ENCODE data around the gene ACVR1.

Gene ACVR1

DNA sequence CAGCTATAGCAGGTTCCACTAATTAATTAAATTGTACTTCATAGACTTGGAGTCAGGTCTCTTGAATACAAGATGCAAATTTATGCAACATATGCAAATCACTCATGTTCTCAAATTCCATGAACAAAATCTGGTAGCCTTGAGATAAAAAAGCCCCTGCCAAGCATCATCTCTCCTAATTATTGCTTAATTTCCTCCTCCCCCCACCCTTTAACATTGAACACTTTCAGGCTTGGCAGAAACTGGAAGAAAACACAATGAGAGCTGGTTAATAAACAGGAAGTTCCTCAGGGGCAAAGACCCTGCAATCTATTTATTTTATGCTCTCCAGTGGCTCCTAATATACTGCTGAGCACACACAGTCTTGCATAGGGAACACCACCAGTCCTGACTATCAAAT lies 35.6 kb upstream of the ACVR1 start:
- Histone ChIP-seq H3K79me1 (ENCODE audit: low read depth, low read length) (no peaks in the 10 kb centered on the region), H3K9me3 (replicated peaks in 1 of 2; ENCODE audit: control insufficient read depth in 2 of 2, insufficient read depth in 1 of 2, low read depth in 1 of 2, low read length in 2 of 2) (no peaks in the 10 kb centered on the region), H3K14ac (ENCODE audit: low read length) (no peak overlapping the region), H3K4me2 (ENCODE audit: insufficient read depth, low read length, poor library complexity, severe bottlenecking) (no peak overlapping the region), H3K9ac (ENCODE audit: low read depth, low read length, poor library complexity) (no peak overlapping the region), H2BK120ac (ENCODE audit: low read depth, low read length) (no peak overlapping the region), H2BK5ac (ENCODE audit: low read length) (no peak overlapping the region), H2BK12ac (ENCODE audit: low read length) (no peak overlapping the region), H2AFZ (ENCODE audit: low read length) (no peak overlapping the region), H3K27me3 (ENCODE audit: control insufficient read depth in 3 of 3, insufficient read depth in 3 of 3, low read depth in 1 of 3, low read length in 3 of 3) (peaks cover 0 to 68% (median 0%) of the 10 kb centered on the region in 3 experiments), H3K27ac (replicated peaks; ENCODE audit: low read length) (no peak overlapping the region), H3K4ac (ENCODE audit: low read length) (no peak overlapping the region), H4K8ac (ENCODE audit: low read depth, low read length) (no peak overlapping the region), H3K18ac (ENCODE audit: low read length) (no peak overlapping the region), H3K36me3 (replicated peaks in 1 of 2; ENCODE audit: control insufficient read depth in 2 of 2, insufficient read depth in 2 of 2, low read length in 2 of 2) (no peaks in the 10 kb centered on the region), H2AK5ac (ENCODE audit: low read depth, low read length) (no peak overlapping the region), H3K4me1 (ENCODE audit: control insufficient read depth in 2 of 2, insufficient read depth in 1 of 2, low read depth in 1 of 2, low read length in 2 of 2) (peaks cover 0 to 2% of the 10 kb centered on the region in 2 donors), H2BK15ac (ENCODE audit: low read length) (no peak overlapping the region), H3K23ac (ENCODE audit: low read depth, low read length, poor library complexity) (no peak overlapping the region), H3K4me3 (ENCODE audit: low read length in 2 of 2) (no peak overlapping the region), H4K91ac (ENCODE audit: low read depth, low read length, poor library complexity) (no peak overlapping the region)
- no peak for DNase-seq (ENCODE audit: low spot score)

- no peak overlapping the region for H2AK5ac ChIP-seq (ENCODE audit: low read depth, low read length)
- no peak overlapping the region for H4K8ac ChIP-seq (ENCODE audit: low read depth, low read length)
- no peak overlapping the region for H2BK12ac ChIP-seq (ENCODE audit: low read length)
- peaks cover 0 to 68% (median 0%) of the 10 kb centered on the region in 3 experiments for H3K27me3 ChIP-seq (ENCODE audit: control insufficient read depth in 3 of 3, insufficient read depth in 3 of 3, low read depth in 1 of 3, low read length in 3 of 3)
- H2BK120ac ChIP-seq (ENCODE audit: low read depth, low read length) = no peak overlapping the region
- H3K18ac ChIP-seq (ENCODE audit: low read length) = no peak overlapping the region
- H3K36me3 ChIP-seq (replicated peaks in 1 of 2; ENCODE audit: control insufficient read depth in 2 of 2, insufficient read depth in 2 of 2, low read length in 2 of 2) = no peaks in the 10 kb centered on the region
- DNase-seq (ENCODE audit: low spot score) = no peak
- no peak overlapping the region for H3K4ac ChIP-seq (ENCODE audit: low read length)
- no peak overlapping the region for H3K14ac ChIP-seq (ENCODE audit: low read length)
- H3K79me1 ChIP-seq (ENCODE audit: low read depth, low read length) = no peaks in the 10 kb centered on the region
- no peak overlapping the region for H2BK15ac ChIP-seq (ENCODE audit: low read length)
- no peak overlapping the region for H3K9ac ChIP-seq (ENCODE audit: low read depth, low read length, poor library complexity)
- no peak overlapping the region for H2AFZ ChIP-seq (ENCODE audit: low read length)
- no peaks in the 10 kb centered on the region for H3K9me3 ChIP-seq (replicated peaks in 1 of 2; ENCODE audit: control insufficient read depth in 2 of 2, insufficient read depth in 1 of 2, low read depth in 1 of 2, low read length in 2 of 2)
- H3K4me2 ChIP-seq (ENCODE audit: insufficient read depth, low read length, poor library complexity, severe bottlenecking) = no peak overlapping the region
- no peak overlapping the region for H3K23ac ChIP-seq (ENCODE audit: low read depth, low read length, poor library complexity)
- no peak overlapping the region for H2BK5ac ChIP-seq (ENCODE audit: low read length)
- H3K4me1 ChIP-seq (ENCODE audit: control insufficient read depth in 2 of 2, insufficient read depth in 1 of 2, low read depth in 1 of 2, low read length in 2 of 2) = peaks cover 0 to 2% of the 10 kb centered on the region in 2 donors
- no peak overlapping the region for H3K4me3 ChIP-seq (ENCODE audit: low read length in 2 of 2)
- H3K27ac ChIP-seq (replicated peaks; ENCODE audit: low read length) = no peak overlapping the region
- no peak overlapping the region for H4K91ac ChIP-seq (ENCODE audit: low read depth, low read length, poor library complexity)
Measured at GRCh38 chr2:157911246-157911645, 35.1 kb upstream of the ACVR1 start.

GRCh38 chr2:157905092-157905491 lies 29.0 kb upstream of the ACVR1 start:
- no peaks in the 10 kb centered on the region for H3K79me1 ChIP-seq (ENCODE audit: low read depth, low read length)
- H4K8ac ChIP-seq (ENCODE audit: low read depth, low read length) = no peak overlapping the region
- H3K9ac ChIP-seq (ENCODE audit: low read depth, low read length, poor library complexity) = no peak overlapping the region
- H2BK15ac ChIP-seq (ENCODE audit: low read length) = no peak overlapping the region
- H3K4me1 ChIP-seq (ENCODE audit: control insufficient read depth in 2 of 2, insufficient read depth in 1 of 2, low read depth in 1 of 2, low read length in 2 of 2) = no peaks in the 10 kb centered on the region
- H2BK120ac ChIP-seq (ENCODE audit: low read depth, low read length) = no peak overlapping the region
- no peaks in the 10 kb centered on the region for H3K9me3 ChIP-seq (replicated peaks in 1 of 2; ENCODE audit: control insufficient read depth in 2 of 2, insufficient read depth in 1 of 2, low read depth in 1 of 2, low read length in 2 of 2)
- H3K4me2 ChIP-seq (ENCODE audit: insufficient read depth, low read length, poor library complexity, severe bottlenecking) = no peak overlapping the region
- no peak overlapping the region for H3K4me3 ChIP-seq (ENCODE audit: low read length in 2 of 2)
- no peak overlapping the region for H2AK5ac ChIP-seq (ENCODE audit: low read depth, low read length)
- no peak overlapping the region for H3K4ac ChIP-seq (ENCODE audit: low read length)
- no peak overlapping the region for H2AFZ ChIP-seq (ENCODE audit: low read length)
- H3K23ac ChIP-seq (ENCODE audit: low read depth, low read length, poor library complexity) = no peak overlapping the region
- WGBS, 2 donors (ENCODE audit: extremely low coverage in 2 of 2, insufficient read length in 2 of 2, insufficient replicate concordance in 1 of 2) = no CpG with 5 or more reads among the region's 4 CpGs
- H2BK5ac ChIP-seq (ENCODE audit: low read length) = no peak overlapping the region
- DNase-seq (ENCODE audit: low spot score) = no peak
- H4K91ac ChIP-seq (ENCODE audit: low read depth, low read length, poor library complexity) = no peak overlapping the region
- H3K27ac ChIP-seq (replicated peaks; ENCODE audit: low read length) = no peak overlapping the region
- no peaks in the 10 kb centered on the region for H3K36me3 ChIP-seq (replicated peaks in 1 of 2; ENCODE audit: control insufficient read depth in 2 of 2, insufficient read depth in 2 of 2, low read length in 2 of 2)
- H3K18ac ChIP-seq (ENCODE audit: low read length) = no peak overlapping the region
- peaks cover 0 to 49% (median 0%) of the 10 kb centered on the region in 3 experiments for H3K27me3 ChIP-seq (ENCODE audit: control insufficient read depth in 3 of 3, insufficient read depth in 3 of 3, low read depth in 1 of 3, low read length in 3 of 3)
- H2BK12ac ChIP-seq (ENCODE audit: low read length) = no peak overlapping the region
- H3K14ac ChIP-seq (ENCODE audit: low read length) = no peak overlapping the region

DNA sequence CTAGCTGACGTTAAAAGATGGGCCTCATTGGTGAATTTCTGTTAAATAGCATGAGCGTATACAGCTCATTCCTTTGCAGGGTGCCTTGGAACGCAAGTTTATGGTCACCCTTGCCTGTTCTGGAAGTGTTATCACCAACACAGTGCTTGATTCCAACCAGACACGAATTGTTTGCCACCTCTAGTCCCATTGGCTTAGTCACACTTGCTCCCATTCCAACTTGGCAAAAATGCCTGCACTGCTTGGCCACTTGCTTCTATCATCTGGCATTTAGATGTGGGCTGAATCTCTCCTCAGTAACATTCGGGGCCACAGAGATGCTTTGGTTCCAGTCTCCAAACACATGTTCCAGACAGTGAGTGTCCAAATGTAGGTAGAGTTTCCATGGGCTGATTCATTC lies 27.5 kb upstream of the ACVR1 start:
- H3K27me3 ChIP-seq (ENCODE audit: control insufficient read depth in 3 of 3, insufficient read depth in 3 of 3, low read depth in 1 of 3, low read length in 3 of 3) = peaks cover 0 to 42% (median 0%) of the 10 kb centered on the region in 3 experiments
- no peak overlapping the region for H2AFZ ChIP-seq (ENCODE audit: low read length)
- no peak overlapping the region for H3K14ac ChIP-seq (ENCODE audit: low read length)
- no peaks in the 10 kb centered on the region for H3K79me1 ChIP-seq (ENCODE audit: low read depth, low read length)
- H3K27ac ChIP-seq (replicated peaks; ENCODE audit: low read length) = no peak overlapping the region
- no peaks in the 10 kb centered on the region for H3K4me1 ChIP-seq (ENCODE audit: control insufficient read depth in 2 of 2, insufficient read depth in 1 of 2, low read depth in 1 of 2, low read length in 2 of 2)
- H2AK5ac ChIP-seq (ENCODE audit: low read depth, low read length) = no peak overlapping the region
- H4K91ac ChIP-seq (ENCODE audit: low read depth, low read length, poor library complexity) = no peak overlapping the region
- no peak overlapping the region for H2BK12ac ChIP-seq (ENCODE audit: low read length)
- DNase-seq (ENCODE audit: low spot score) = no peak
- H3K23ac ChIP-seq (ENCODE audit: low read depth, low read length, poor library complexity) = no peak overlapping the region
- no peak overlapping the region for H3K9ac ChIP-seq (ENCODE audit: low read depth, low read length, poor library complexity)
- H3K9me3 ChIP-seq (replicated peaks in 1 of 2; ENCODE audit: control insufficient read depth in 2 of 2, insufficient read depth in 1 of 2, low read depth in 1 of 2, low read length in 2 of 2) = no peaks in the 10 kb centered on the region
- no peak overlapping the region for H3K4me3 ChIP-seq (ENCODE audit: low read length in 2 of 2)
- H3K4ac ChIP-seq (ENCODE audit: low read length) = no peak overlapping the region
- no peak overlapping the region for H2BK15ac ChIP-seq (ENCODE audit: low read length)
- no CpG with 5 or more reads among the region's 5 CpGs for WGBS, 2 donors (ENCODE audit: extremely low coverage in 2 of 2, insufficient read length in 2 of 2, insufficient replicate concordance in 1 of 2)
- no peak overlapping the region for H4K8ac ChIP-seq (ENCODE audit: low read depth, low read length)
- no peaks in the 10 kb centered on the region for H3K36me3 ChIP-seq (replicated peaks in 1 of 2; ENCODE audit: control insufficient read depth in 2 of 2, insufficient read depth in 2 of 2, low read length in 2 of 2)
- no peak overlapping the region for H3K18ac ChIP-seq (ENCODE audit: low read length)
- no peak overlapping the region for H2BK120ac ChIP-seq (ENCODE audit: low read depth, low read length)
- no peak overlapping the region for H2BK5ac ChIP-seq (ENCODE audit: low read length)
- no peak overlapping the region for H3K4me2 ChIP-seq (ENCODE audit: insufficient read depth, low read length, poor library complexity, severe bottlenecking)
